DOHH2 (cell line): ENCODE measurements around the gene CALHM5.

Experiments
- H3F3A ChIP-seq: fragments of 200-600 bp; sonication (generic), shearing (Covaris generic); 2 replicates; pipeline ENCODE4 v1.6.0; 2016; ENCODE audit warnings: antibody characterized with exemption, mild to moderate bottlenecking; ENCODE audit not compliant: control insufficient read depth, insufficient read depth
- H3K27ac ChIP-seq: fragments of 200-600 bp; sonication (generic); 2 replicates; pipeline ENCODE4 v1.5.1; 2014; ENCODE audit warnings: low read depth, mild to moderate bottlenecking, low read length, moderate library complexity
- H3K27me3 ChIP-seq: fragments of 200-600 bp; sonication (generic); 2 replicates; pipeline ENCODE4 v1.6.1; 2014; ENCODE audit warnings: mild to moderate bottlenecking, low read length, mixed read lengths; ENCODE audit not compliant: control insufficient read depth
- H3K36me3 ChIP-seq: fragments of 200-600 bp; sonication (generic); 2 replicates; pipeline ENCODE4 v1.6.1; 2014; ENCODE audit warnings: mild to moderate bottlenecking, low read length, moderate library complexity, mixed read lengths; ENCODE audit not compliant: control insufficient read depth
- H3K4me1 ChIP-seq: fragments of 200-600 bp; sonication (generic); 2 replicates; pipeline ENCODE4 v1.6.1; 2014; ENCODE audit warnings: mild to moderate bottlenecking, low read length, mixed read lengths; ENCODE audit not compliant: control insufficient read depth
- H3K4me2 ChIP-seq: fragments of 200-600 bp; sonication (generic); 2 replicates; pipeline ENCODE4 v1.6.0; 2014; ENCODE audit warnings: mild to moderate bottlenecking, low read length, moderate library complexity
- H3K4me3 ChIP-seq: fragments of 200-600 bp; sonication (generic); 2 replicates; pipeline ENCODE4 v1.5.1; 2014; ENCODE audit warnings: mild to moderate bottlenecking, low read length, mixed read lengths
- H3K79me2 ChIP-seq: fragments of 200-600 bp; sonication (generic); 2 replicates; pipeline ENCODE4 v1.6.1; 2014; ENCODE audit warnings: mild to moderate bottlenecking, low read length, mixed read lengths; ENCODE audit not compliant: control insufficient read depth
- H3K9me2 ChIP-seq: fragments of 200-600 bp; sonication (generic); replicated peaks from 2 replicates; pipeline ENCODE4 v1.6.1; 2014; ENCODE audit warnings: mild to moderate bottlenecking, low read length, mixed read lengths; ENCODE audit not compliant: control insufficient read depth
- H3K9me3 ChIP-seq: fragments of 200-600 bp; sonication (generic); 2 replicates; pipeline ENCODE4 v1.6.1; 2014; ENCODE audit warnings: antibody characterized with exemption, low read length, mixed read lengths; ENCODE audit not compliant: control insufficient read depth, insufficient read depth
- H4K20me1 ChIP-seq: fragments of 200-600 bp; sonication (generic); 2 replicates; pipeline ENCODE4 v1.6.0; 2014; ENCODE audit warnings: low read depth, mild to moderate bottlenecking, antibody characterized with exemption, low read length, moderate library complexity; ENCODE audit not compliant: control insufficient read depth, insufficient read depth
- CTCF ChIP-seq: fragments of 200-600 bp; sonication (generic); IDR thresholded peaks from one replicate; pipeline ENCODE4 v1.5.1; 2014; ENCODE audit warnings: antibody characterized with exemption, mild to moderate bottlenecking, low read depth, low read length; ENCODE audit not compliant: poor library complexity, severe bottlenecking
- EZH2phosphoT487 ChIP-seq: fragments of 200-600 bp; sonication (generic); IDR thresholded peaks from 2 replicates; pipeline ENCODE4 v1.6.1; 2017; ENCODE audit warnings: borderline replicate concordance, mild to moderate bottlenecking, antibody characterized with exemption, low read length, moderate library complexity, mixed read lengths

The CALHM5 gene

GRCh38 chr6:116547358-116547757 lies 35.9 kb downstream of the CALHM5 start:
- no peaks in the 10 kb centered on the region for H4K20me1 ChIP-seq
- H3K36me3 ChIP-seq = no peaks in the 10 kb centered on the region
- no peak overlapping the region for H3K27ac ChIP-seq
- no peak overlapping the region for H3K4me3 ChIP-seq
- no peaks in the 10 kb centered on the region for H3K9me2 ChIP-seq
- H3K27me3 ChIP-seq = peaks cover 11% of the 10 kb centered on the region
- H3K79me2 ChIP-seq = no peaks in the 10 kb centered on the region
- H3K9me3 ChIP-seq = no peaks in the 10 kb centered on the region
- H3K4me2 ChIP-seq = no peak overlapping the region
- no peaks in the 10 kb centered on the region for H3F3A ChIP-seq
- TF ChIP-seq CTCF = no peak
- no peak for TF ChIP-seq EZH2phosphoT487
- no peaks in the 10 kb centered on the region for H3K4me1 ChIP-seq

- H3K27me3 ChIP-seq = peaks cover 8% of the 10 kb centered on the region; the same call in 1 of the 2 replicates
- no peaks in the 10 kb centered on the region for H3F3A ChIP-seq
- H4K20me1 ChIP-seq = no peaks in the 10 kb centered on the region
- no peaks in the 10 kb centered on the region for H3K9me3 ChIP-seq
- H3K4me3 ChIP-seq = no peak overlapping the region
- H3K27ac ChIP-seq = no peak overlapping the region
- H3K79me2 ChIP-seq = no peaks in the 10 kb centered on the region
- H3K9me2 ChIP-seq = no peaks in the 10 kb centered on the region
- no peaks in the 10 kb centered on the region for H3K4me1 ChIP-seq
- H3K4me2 ChIP-seq = no peak overlapping the region
- TF ChIP-seq EZH2phosphoT487 (no peak), CTCF (no peak)
- H3K36me3 ChIP-seq = no peaks in the 10 kb centered on the region
Observed at GRCh38 chr6:116550796-116551195, 39.4 kb downstream of the CALHM5 start.

GRCh38 chr6:116553451-116553850 lies 42.0 kb downstream of the CALHM5 start, which contains the start of gene CALHM4:
CALHM4 (plus strand) TSS chr6:116553751; CDS start chr6:116553794, 43 bp downstream.
- Histone ChIP-seq H3K27me3 (peaks cover 7% of the 10 kb centered on the region; the same call in 1 of the 2 replicates), H3K4me2 (no peak within 1 kb of the TSS), H3K9me2 (no peaks in the 10 kb centered on the region), H4K20me1 (no peaks in the 10 kb centered on the region), H3F3A (no peaks in the 10 kb centered on the region), H3K4me3 (no peak within 1 kb of the TSS), H3K9me3 (no peaks in the 10 kb centered on the region), H3K79me2 (no peaks in the 10 kb centered on the region), H3K36me3 (no peaks in the 10 kb centered on the region), H3K27ac (no peak within 1 kb of the TSS), H3K4me1 (no peaks in the 10 kb centered on the region)
- no peak for TF ChIP-seq EZH2phosphoT487
- no peak for TF ChIP-seq CTCF
